CD4-positive, alpha-beta T cell treated with Interleukin-15 for 4 hours (primary cell): ENCODE data around the gene STK39.

Experiments used
- DNase-seq: peaks from one replicate; pipeline ENCODE4 v3.0.0-alpha.2; 2020; ENCODE audit warnings: low spot score

Gene STK39

DNA sequence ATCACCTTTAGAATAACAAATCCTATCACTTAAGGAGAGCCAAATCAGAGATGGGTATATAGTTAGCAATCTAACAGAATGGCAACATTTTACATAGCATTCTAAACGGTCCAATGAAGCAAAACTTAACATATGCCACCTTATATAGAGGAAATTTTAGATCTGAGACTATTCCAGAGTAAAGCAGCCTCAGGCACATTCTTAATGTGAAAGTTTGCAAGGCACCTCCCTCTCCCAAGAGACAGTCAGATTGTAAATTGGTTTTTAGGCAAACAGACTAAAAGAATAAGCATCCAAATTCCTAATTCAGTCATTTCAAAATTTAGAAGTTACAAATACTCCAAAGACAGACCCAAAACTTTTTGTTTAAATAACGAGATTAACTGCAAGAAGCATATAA, 292.9 kb downstream of the STK39 start:
- DNase-seq = no peak

DNA sequence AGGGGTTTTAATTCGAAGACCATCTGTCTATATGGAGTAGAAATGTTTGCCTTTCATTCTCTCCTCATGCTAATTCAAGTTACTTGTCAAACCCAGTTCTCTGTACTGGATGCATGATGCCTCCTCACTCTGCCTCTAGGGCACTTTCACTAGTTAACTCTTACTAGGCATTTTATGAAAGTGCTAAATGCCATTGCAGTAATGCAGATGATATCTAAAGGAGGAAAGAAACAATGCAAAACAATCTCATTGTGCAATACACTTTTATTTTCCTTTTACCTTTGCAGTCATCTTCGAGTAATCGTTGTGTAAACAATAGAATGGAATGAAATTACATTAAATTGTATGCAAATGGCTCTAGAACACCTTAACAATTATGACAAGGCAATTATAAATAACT, 293.6 kb downstream of the STK39 start:
- DNase-seq = no peak

DNA sequence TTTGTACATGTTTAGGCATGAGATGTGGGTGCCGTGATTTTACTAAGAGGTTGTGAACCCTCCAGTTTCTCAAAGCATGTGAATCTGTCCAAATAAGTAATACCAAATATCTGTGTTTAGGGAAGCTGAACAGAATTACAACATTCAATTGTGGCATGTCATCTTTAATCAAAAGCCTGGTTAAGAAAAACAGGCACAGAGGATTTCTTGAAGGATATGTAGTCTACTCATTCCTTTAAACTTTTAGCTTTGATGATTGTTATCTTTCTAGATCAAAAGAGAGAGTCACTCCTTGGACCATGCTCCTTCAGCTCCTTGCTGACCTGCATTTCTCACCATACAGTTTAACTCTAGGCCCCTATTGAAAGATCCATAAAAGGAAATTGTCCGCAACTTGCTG, 296.8 kb downstream of the STK39 start:
- DNase-seq = no peak

DNA sequence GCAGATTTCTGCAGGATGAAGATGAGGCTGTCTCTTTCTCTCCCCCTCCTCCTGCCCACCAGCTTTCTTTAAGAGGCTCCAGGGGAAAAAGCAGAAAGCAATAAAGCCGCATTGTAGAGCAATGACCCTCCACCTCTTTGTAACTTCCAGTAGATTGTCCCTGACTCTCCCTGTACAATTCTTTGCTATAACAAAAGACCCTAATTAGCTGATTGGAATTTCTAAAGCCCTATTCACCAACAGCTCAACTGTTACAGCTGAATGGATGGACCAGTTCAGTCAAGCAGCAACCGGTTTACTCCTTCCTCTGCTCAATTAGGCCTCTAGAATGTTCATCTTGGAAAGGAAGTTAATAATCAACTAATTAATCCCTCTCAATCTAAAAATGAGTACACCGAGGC, 301.0 kb downstream of the STK39 start:
- no peak for DNase-seq

DNA sequence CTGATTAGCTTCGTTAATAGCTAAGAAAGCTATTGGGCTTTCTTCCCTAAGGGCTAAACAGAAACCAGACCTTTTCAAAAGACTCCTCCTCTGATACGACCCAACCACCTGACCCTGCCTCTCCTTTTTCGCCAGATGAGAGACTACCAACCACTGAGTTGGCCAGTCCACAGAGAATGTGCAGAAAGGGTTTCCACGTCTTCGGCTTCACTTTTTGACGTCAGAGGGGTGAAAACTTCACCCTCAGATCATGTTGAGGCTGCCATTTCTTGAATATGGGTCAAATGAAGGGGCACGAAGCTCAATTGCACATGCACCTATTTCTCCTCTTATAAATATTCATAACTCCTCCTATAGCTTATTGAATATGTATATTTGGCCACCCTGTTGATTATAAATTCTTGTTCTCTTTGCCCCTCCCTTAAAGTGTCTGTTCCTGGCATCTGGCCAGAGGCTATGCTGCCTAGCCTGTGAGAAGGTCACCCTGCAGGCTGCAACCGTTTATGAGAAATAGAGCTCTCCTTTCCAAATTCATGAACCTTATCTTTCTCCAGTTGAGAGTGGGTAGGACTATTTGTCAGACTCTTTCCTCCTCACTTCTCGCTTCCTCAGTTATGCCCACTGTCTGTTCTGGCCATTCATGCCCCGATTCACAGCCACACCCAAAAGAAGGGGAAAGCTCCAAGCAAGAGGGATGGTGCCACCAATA, 301.6 kb downstream of the STK39 start:
- DNase-seq = no peak

DNA sequence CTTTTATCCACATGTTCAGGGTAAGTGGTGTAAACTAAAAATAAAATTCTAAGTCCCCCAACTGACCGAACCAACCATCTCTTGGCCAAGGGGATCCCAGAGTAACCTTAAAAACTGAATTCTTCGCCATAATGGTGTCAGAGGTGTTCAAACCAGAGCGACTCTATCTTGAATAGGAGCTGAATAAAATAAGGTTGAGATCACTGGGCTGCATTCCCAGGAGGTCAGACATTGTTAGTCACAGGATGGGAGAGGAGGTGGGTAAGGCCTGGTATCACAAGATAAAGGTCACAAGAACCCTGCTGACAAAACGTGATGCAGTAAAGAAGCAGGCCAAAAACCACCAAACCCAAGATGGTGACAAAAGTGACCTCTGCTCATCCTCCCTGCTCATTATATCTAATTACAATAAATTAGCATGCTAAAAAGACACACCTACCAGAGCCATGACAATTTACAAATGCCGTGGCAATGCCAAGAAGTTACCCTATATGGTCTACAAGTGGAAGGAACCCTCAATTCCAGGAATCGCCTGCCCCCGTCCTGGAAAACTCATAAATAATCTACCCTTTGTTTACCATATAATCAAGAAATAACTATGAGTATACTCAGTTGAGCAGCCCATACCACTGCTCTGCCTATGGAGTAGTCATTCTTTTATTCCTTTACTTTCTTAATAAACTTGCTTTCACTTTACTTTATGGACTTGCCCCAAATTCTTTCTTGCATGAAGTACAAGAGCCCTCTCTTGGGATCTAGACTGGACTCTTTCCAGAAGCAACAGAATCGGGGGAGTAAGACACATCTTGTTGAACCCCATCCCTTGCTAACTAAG, 302.4 kb downstream of the STK39 start:
- DNase-seq = no peak

DNA sequence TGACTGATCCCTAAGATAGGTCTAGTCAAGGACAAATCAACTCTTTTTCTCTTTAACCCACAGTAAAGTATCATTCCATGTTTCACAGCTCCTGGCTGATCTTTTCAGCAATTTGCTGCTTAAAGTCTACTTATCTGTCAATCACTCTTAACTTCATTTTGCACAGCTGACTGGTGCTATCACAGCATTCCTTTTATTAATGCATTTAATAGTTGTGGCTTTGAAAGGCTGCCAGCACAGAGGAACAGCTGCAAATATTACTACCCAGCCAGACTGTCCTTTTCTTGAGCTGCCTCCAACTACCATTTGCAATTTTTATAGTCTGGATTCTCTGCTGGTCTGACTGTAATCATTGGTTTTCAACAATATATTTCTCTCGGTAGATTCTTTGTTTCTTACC, 303.5 kb downstream of the STK39 start:
- no peak for DNase-seq

DNA sequence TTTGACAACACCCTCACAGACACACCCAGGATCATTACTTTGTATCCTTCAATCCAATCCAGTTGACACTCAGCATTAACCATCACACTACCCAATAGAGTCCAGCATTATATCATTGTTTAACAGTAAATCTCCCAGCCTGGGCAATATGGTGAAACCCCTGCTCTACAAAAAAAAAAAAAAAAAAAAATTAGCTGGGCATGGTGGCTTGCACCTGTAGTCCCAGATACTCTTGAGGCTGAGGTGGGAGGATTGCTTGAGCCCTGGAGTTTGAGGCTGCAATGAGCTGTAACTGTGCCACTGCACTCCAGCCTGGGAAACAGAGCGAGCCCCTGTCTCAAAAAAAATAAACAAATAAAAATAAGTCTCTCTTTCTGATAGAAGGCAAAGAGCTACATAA, 304.0 kb downstream of the STK39 start:
- no peak for DNase-seq

DNA sequence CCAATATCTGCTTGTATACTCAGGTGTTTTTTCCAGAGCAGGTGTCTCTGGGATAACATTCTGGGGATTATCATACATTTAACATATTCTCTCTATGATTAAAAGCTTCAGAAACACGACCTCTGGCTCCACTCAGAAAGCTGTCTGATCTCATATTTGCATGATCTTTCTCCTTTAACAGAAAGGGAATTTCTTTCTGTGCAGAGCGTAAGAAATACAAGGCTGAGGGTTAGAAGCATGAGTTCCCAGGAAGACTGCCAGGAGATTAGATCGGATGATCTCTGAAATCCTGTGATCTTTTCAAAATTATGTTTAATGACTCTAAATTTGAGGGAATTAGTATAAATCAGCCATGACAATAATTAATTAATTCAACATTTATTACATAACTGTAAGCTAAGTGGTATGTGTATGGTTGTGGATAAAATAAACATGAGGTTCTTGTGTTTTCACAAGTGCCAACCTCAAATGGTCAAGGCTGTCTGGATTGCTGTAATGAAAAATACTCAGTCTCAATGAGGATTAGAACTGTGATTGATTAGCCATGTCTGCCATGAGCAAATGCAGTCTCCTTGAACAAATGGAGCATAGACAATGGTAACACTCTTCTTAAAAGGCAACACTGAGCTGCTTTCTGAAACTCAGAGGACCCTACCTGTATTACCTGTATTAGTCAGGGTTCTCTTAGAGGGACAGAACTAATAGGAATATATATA, 304.9 kb downstream of the STK39 start:
- DNase-seq = no peak

DNA sequence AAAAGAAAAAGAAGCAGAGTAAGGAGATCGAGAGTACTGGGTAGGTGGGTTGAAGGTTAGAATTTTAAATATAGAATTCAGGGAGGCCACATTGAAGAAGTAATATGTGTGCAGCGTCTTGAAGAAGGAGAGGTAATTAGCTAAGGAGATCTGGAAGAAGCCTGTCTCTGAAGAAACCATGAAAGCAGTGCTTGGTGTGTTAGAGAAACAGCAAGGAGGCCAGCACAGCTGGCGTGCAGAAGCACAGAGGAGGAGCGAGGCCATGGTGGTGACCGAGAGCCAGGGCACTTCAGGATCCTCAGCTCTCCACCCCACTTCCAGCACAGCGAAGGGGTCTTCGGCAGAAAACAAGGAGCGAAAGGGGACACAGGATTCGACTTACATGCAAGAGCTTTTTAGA, 305.8 kb downstream of the STK39 start:
- no peak for DNase-seq

DNA sequence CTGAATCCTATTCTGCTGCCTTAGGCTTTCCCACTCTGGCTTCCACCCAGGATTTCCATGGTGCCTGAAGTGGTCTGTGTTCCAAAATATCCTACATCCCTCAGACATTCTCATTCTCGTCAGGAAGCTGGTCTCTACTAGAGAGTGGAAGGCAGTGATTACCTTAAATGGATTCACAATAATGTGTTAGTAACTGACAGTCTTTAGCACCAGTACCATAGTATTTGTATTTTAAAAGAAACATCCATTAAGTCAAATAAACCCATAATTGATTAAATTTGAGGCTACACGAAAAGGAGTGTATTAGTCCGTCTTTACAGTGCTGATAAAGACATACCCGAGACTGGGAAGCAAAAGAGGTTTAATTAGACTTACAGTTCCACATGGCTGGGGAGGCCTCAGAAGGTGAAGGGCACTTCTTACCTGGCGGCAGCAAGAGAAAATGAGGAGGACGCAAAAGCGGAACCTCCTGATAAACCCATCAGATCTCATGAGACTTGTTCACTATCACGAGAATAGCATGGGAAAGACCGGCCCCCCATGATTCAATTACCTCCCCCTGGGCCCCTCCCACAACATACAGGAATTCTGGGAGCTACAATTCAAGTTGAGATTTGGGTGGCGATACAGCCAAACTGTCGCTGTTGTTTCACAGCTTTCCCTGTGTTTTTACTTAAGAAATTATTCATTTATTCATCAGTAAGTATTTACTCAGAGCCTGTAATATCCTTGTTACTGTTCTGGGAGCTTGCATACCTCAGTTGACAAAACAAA, 306.5 kb downstream of the STK39 start:
- DNase-seq = no peak

DNA sequence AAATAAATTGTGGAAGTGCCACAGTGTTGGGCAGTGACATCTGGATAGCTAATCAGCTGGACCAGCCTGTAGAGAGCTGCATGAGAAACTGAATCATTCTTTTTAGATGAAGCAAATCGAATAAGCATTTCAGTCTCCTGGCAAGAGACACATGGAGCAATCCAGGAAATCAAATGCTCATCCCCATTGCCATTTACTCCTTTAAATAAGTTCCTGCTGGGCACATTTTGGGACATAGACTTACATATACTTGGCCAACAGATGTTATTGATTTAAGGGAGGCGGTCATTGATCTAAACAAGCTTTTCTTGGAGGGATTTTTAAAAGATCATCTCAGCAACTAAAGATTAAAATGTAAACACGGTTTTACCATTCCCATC, 307.1 kb downstream of the STK39 start:
- DNase-seq = no peak

DNA sequence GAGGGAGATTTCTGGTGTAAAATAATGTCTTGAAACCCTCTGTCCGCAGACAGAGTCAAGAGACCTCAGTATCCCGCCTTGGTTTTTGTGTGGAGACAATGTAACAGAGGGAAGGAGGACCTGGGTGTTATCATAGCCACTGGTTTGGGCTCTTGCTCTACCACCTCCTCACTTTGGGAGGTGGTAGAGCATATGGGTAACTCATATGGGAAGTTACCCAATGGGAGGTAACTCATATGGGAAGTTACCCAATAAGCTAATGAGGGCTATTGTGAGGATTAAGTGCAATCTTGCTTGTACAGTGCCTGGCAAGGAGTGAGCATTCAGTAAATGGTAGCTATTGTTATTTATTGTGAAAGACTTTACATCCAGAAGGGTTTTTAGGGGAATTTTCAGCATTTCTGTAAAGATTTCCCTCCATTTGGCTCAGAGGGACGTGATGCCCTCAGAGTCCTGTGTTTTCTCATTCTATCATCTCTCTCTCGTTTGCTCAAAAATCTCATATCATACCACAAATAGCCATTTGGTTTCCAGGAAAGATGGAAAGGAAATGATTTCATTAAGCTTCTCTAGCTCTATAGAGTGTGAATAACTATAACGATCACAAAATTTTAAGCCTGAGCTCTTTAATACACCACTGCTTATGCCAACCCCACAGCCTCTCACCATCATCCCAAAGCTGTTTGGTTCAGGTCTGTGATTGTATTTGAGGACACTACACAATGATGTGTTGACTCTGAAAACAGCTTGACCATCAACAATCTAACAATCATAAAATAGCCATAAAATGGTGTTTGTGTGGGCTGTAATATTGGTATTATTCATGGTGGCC, 307.7 kb downstream of the STK39 start:
- no peak for DNase-seq

DNA sequence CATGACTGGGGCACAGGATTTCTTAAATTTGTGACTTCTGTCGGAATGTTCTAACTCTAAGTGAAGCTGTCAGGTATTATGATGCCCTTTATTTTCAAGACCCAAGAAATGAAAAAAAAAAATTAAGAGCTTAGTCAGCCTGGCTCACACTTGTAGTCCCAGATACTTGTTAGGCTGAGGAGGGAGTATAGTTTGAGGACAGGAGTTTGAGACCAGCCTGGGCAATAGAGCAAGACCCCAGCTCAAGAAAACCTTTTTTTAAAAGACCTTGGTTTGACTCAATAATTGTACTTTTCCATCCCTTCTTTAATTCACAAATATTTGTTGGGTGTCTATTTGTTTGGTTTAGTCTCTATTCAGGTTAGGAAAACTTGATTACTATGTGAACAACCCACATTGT, 310.0 kb downstream of the STK39 start:
- DNase-seq = no peak

DNA sequence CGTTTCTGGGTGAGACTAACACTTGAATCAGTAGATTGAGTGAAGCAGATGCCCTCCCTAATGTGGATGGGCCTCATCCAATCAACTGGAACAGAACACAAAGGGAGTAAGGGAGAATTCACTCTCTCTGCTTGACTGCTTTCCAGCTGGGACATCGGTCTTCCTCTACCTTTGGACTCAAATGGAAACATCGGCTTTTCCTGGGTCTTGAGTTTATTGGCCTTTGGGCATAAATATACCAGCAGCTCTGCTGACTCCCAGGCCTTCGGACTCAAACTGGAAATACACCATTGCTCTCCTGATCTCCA, 311.6 kb downstream of the STK39 start:
- DNase-seq = no peak

DNA sequence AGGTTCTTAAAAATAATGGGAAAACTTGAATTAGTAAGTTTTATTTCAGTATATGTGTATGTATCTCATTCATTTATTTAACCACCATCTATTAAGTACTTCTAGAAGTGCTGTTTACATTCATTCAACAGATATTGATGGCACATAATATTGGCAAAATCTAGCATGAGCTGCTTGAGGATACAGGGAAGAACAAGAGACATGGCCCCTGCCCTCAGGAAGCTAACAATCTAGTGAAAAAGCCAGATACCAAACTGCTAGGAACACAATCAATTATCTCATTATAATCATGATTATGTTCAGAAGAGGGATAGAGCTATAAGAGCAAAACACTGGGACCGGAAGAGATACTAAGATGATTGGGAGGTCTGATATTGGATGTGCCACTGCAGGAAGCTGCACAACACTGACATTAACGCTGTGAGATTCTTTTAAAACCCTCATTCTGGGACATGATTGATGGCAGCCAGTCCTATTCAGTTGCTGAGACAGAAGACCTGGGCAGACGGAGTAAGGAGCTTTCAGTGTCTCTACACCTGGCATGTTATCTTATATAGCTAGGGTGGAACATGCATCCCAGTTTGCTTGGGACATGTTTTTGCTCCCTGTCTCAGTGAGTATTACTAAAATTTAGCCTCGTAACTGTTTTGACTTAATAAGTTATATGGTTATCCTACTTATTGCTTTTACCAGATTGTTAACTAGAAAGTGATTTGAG, 314.1 kb downstream of the STK39 start:
- DNase-seq = no peak

DNA sequence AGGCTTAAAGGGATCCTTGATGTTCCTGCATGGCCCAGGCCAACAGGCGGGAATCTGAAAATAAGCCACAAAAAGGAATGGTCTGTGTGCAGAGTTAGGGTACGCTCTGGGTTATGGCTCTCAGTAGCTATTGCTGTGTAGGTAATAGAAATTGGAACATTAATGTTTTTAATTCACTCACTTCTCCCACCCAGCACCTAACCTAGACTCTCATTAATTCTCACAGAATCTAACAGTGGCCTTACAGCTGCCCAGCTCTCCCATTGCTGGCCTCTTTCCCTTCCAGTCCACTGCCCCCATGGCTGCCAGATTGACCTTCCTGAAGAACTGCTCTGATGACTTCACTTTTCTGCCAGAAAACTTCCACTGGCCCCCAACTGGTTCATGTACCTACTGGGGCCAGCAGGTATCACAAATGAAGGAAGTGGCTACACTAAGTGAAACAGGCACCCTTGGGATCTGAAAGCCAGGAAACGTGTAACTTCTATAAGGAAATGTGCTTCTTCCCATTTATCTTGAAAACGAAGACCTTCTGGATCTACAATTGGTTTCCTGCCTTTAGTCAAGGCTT, 315.2 kb downstream of the STK39 start:
- no peak for DNase-seq

DNA sequence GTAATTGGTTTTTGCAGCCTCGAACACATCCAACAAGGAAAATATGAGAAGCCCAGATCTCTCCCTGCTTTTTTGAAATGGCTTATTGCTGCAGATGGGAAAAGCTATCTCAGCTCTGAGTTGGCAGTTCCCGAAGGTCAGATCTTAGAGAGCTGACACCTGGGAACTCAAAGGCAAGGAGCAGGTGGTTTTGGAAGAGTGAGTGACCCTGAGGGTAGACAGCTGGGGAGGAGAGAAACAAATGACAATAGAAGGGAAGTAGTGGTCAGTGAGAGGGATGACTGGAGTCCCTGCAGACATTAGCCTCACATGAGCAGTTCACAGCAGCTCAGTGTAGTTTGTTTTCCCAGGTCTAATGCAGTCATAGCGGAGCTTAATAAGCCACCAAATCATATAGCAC, 317.9 kb downstream of the STK39 start:
- no peak for DNase-seq

DNA sequence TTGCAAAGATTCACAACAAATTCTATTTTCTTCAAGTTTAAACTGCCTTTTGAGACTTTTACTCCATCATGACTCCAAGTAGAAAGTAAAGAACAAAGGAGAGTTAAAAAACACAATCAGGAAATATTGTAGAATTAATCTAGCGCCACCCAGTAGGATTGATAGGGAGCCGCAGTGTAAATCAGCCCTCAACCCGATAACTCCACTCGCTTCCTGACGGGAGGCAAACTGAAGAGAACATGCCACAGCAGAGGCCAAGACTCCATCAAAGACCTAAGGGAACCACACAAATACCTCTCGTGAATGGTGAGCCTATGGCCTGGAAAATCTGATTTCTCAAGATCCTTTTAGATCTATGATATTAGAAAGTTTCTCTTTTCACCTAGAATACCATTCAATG, 319.0 kb downstream of the STK39 start:
- DNase-seq = no peak

DNA sequence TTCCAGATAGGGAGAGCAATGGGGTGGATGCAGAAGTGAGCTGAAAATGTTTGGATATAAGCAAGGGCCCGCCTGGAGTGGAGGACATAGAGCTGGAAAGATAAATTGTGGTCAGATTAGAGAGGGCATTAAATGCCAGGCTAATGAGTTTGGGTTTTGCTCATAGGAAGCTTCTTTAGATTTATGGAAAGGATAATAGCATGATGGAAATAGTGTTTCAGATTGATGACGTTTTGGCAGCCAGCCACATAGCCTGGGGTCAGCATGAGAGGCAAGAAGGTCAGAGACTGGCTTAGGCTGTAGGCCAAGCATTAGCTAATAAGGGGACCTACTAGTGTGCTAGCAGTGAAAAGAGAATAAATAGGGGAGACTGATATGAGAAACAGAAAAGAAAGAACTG, 321.6 kb downstream of the STK39 start:
- DNase-seq = no peak

DNA sequence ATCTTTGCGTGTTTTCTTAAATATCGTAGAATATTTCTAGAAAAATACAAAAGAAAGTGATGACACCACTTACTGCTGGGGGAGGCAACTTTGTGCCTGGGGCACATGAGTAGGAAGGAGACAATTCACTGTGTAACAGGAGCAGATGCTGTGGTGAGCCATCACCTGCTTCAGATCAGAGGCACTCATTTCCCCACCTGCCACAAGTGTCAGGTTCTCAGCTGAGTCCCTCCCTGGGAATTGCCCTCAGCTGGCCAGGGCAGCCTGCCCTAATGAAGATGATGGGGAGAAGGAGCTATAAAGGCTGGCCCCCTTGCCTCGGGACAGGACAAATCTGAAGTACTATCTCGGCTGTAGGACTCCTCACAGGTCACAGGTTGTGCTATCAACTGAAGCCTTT, 322.8 kb downstream of the STK39 start:
- DNase-seq = no peak
